HL-60 (cell line): ENCODE data around the gene SIRT1.
"Not testable (repeated sequence)": the region's sequence is repeated elsewhere in the genome, so short reads cannot be mapped to it uniquely, and the experiment has no call there.

ENCODE experiments used
- DNase-seq, 2 experiments: peaks; one replicate each; pipeline ENCODE4 v3.0.0-alpha.2; 2010 to 2020; ENCODE audit warnings: low read depth in 1 of 2, low spot score in 1 of 2
- H3K27ac ChIP-seq: fragments of 250-450 bp; sonication (Bioruptor Pico); replicated peaks from 2 replicates; pipeline ENCODE4 v1.5.1; 2020; ENCODE audit warnings: mild to moderate bottlenecking, moderate library complexity
- H3K27me3 ChIP-seq: fragments of 250-450 bp; sonication (Bioruptor Pico); 2 replicates; pipeline ENCODE4 v1.5.1; 2021; ENCODE audit warnings: mild to moderate bottlenecking, moderate library complexity; ENCODE audit not compliant: insufficient read depth, poor library complexity, severe bottlenecking
- H3K4me3 ChIP-seq: replicated peaks from 2 replicates; pipeline ENCODE4 v1.5.1; 2011; ENCODE audit warnings: mild to moderate bottlenecking, control low read depth, low read length; ENCODE audit not compliant: insufficient read depth
- CTCF ChIP-seq: IDR thresholded peaks from one replicate; pipeline ENCODE4 v1.5.1; 2011; ENCODE audit warnings: low read length, control low read depth, inconsistent platforms; ENCODE audit not compliant: insufficient read depth
- GABPA ChIP-seq: IDR thresholded peaks from 2 replicates; pipeline ENCODE4 v1.6.1; 2012; ENCODE audit warnings: low read depth
- POLR2AphosphoS5 ChIP-seq: IDR thresholded peaks from 2 replicates; pipeline ENCODE4 v1.6.1; 2012; ENCODE audit warnings: low read depth
- REST ChIP-seq: IDR thresholded peaks from 2 replicates; pipeline ENCODE4 v1.6.1; 2012; ENCODE audit warnings: low read depth; ENCODE audit not compliant: insufficient replicate concordance
- SPI1 ChIP-seq: IDR thresholded peaks from 2 replicates; pipeline ENCODE4 v1.6.1; 2012; ENCODE audit warnings: low read depth, mild to moderate bottlenecking, borderline replicate concordance

The SIRT1 gene

GRCh38 chr10:67955614-67956013 lies 71.2 kb downstream of the SIRT1 start:
- Histone ChIP-seq H3K27me3 (no peaks in the 10 kb centered on the region), H3K4me3 (no peak overlapping the region), H3K27ac (no peak overlapping the region)
- DNase-seq: no peak
- no peak for TF ChIP-seq CTCF
- TF ChIP-seq SPI1: no peak
- no peak for TF ChIP-seq POLR2AphosphoS5
- TF ChIP-seq GABPA: no peak
- no peak for TF ChIP-seq REST

- Histone ChIP-seq H3K27ac (no peak overlapping the region), H3K4me3 (no peak overlapping the region), H3K27me3 (no peaks in the 10 kb centered on the region)
- no peak for TF ChIP-seq REST
- TF ChIP-seq SPI1: no peak
- TF ChIP-seq POLR2AphosphoS5: no peak
- no peak for TF ChIP-seq CTCF
- no peak for TF ChIP-seq GABPA
- no peak for DNase-seq
These were observed 75.5 kb downstream of the SIRT1 start for GRCh38 chr10:67959839-67960476.

GRCh38 chr10:67965456-67965855 lies 81.0 kb downstream of the SIRT1 start:
- DNase-seq: no peak
- no peak for TF ChIP-seq GABPA
- no peak for TF ChIP-seq REST
- no peak for TF ChIP-seq POLR2AphosphoS5
- TF ChIP-seq SPI1: no peak
- no peak for TF ChIP-seq CTCF
- Histone ChIP-seq H3K27ac (no peak overlapping the region), H3K4me3 (no peak overlapping the region), H3K27me3 (no peaks in the 10 kb centered on the region)

- H3K27ac ChIP-seq, H3K27me3 ChIP-seq, DNase-seq, H3K4me3 ChIP-seq: not testable (repeated sequence)
These were observed 81.6 kb downstream of the SIRT1 start for GRCh38 chr10:67966035-67966434.
